Endothelial cell of umbilical vein (primary cell): ENCODE measurements around the gene EIF5B. TPM values are rescaled to one million over a fixed set of nuclear protein-coding genes. Genes with fewer than 3 reads are reported as not detected.
A peak's percentile ranks its signal among the peaks of the same experiment; 100 is the strongest.

ENCODE experiments used
- BruUV-seq: library from RNA; stranded (reverse); fragments of 400-500 nt; replicated peaks from 2 replicates; lab custom pipeline; 2021; lab: Mats Ljungman, UMichigan
- CTCF ChIA-PET: fragments of 300-600, 350-600 bp; sonication (Branson Sonifier 250); formaldehyde crosslinking; loops from one replicate; lab custom pipeline; 2021; ENCODE audit warnings: antibody characterized with exemption, inconsistent platforms; lab: Charles Lee
- POLR2A ChIA-PET: fragments of 300-600, 350-600 bp; sonication (Branson Sonifier 250); formaldehyde crosslinking; loops from one replicate; lab custom pipeline; 2021; ENCODE audit warnings: antibody characterized with exemption, inconsistent platforms; lab: Charles Lee
- DNase-seq: peaks from one replicate; pipeline ENCODE4 v3.0.0-alpha.2; 2011; ENCODE audit warnings: low read depth, low spot score
- FAIRE-seq: peaks from 2 replicates; lab custom pipeline; 2011; peaks lifted over from hg19 to GRCh38; lab: Jason Lieb, UNC
- H2AFZ ChIP-seq: 2 replicates; pipeline ENCODE4 v1.6.0; 2012; ENCODE audit warnings: low read depth, low read length, control low read depth, inconsistent platforms
- H3K27ac ChIP-seq: 2 replicates; pipeline ENCODE4 v1.5.1; 2011; ENCODE audit warnings: low read depth, mild to moderate bottlenecking, control low read depth, low read length, moderate library complexity; ENCODE audit not compliant: insufficient read depth
- H3K27me3 ChIP-seq, 2 experiments: 2 replicates each; pipeline versions ENCODE4 v1.6.0 to v1.6.1; 2011; ENCODE audit warnings: low read length in 2 of 2, mixed read lengths in 1 of 2; ENCODE audit not compliant: control insufficient read depth in 2 of 2, insufficient read depth in 2 of 2
- H3K36me3 ChIP-seq, 2 experiments: 2 replicates in 1 of 2; 3 replicates in 1 of 2; pipeline ENCODE4 v1.5.1; 2011; ENCODE audit warnings: low read length in 2 of 2, mild to moderate bottlenecking in 1 of 2, moderate library complexity in 1 of 2; ENCODE audit not compliant: control insufficient read depth in 2 of 2, insufficient read depth in 2 of 2; ENCODE audit errors: extremely low read depth in 1 of 2
- H3K4me1 ChIP-seq: 3 replicates; pipeline ENCODE4 v1.5.1; 2011; ENCODE audit warnings: mild to moderate bottlenecking, low read length; ENCODE audit not compliant: control insufficient read depth, insufficient read depth; ENCODE audit errors: extremely low read depth
- H3K4me2 ChIP-seq: 2 replicates; pipeline ENCODE4 v1.6.1; 2011; ENCODE audit warnings: low read length, control low read depth, mixed read lengths; ENCODE audit not compliant: insufficient read depth
- H3K4me3 ChIP-seq, 3 experiments: fragments of 200-600 bp in 1 of 3; sonication (generic), shearing (Covaris generic) in 1 of 3; replicated peaks in 1 of 3; 2 replicates each; pipeline ENCODE4 v1.5.1; 2011 to 2016; ENCODE audit warnings: control low read depth in 3 of 3, low read length in 3 of 3, mild to moderate bottlenecking in 2 of 3, inconsistent platforms in 1 of 3, low read depth in 1 of 3, moderate library complexity in 1 of 3; ENCODE audit not compliant: insufficient read depth in 1 of 3
- H3K79me2 ChIP-seq: 2 replicates; pipeline ENCODE4 v1.6.0; 2012; ENCODE audit warnings: low read length, inconsistent platforms; ENCODE audit not compliant: control insufficient read depth, insufficient read depth
- H3K9ac ChIP-seq: replicated peaks from 2 replicates; pipeline ENCODE3; 2011; ENCODE audit warnings: low read length, control low read depth; ENCODE audit not compliant: insufficient read depth; ENCODE audit errors: extremely low read depth
- H3K9me1 ChIP-seq: replicated peaks from 3 replicates; pipeline ENCODE4 v1.6.0; 2011; ENCODE audit warnings: mild to moderate bottlenecking, low read length; ENCODE audit not compliant: control insufficient read depth, insufficient read depth; ENCODE audit errors: extremely low read depth
- H3K9me3 ChIP-seq: replicated peaks from 2 replicates; pipeline ENCODE4 v1.5.1; 2012; ENCODE audit warnings: low read length, inconsistent platforms; ENCODE audit not compliant: control insufficient read depth, insufficient read depth
- H4K20me1 ChIP-seq: replicated peaks from 2 replicates; pipeline ENCODE3; 2011; ENCODE audit warnings: mild to moderate bottlenecking, low read length; ENCODE audit not compliant: control insufficient read depth, insufficient read depth; ENCODE audit errors: extremely low read depth
- EZH2 ChIP-seq: IDR thresholded peaks from 2 replicates; pipeline ENCODE4 v1.6.1; 2012; ENCODE audit warnings: borderline replicate concordance, low read depth, mild to moderate bottlenecking, moderate library complexity, low read length, inconsistent platforms; ENCODE audit not compliant: severe bottlenecking
- FOS ChIP-seq: IDR thresholded peaks from 2 replicates; pipeline ENCODE4 v1.6.1; 2011; ENCODE audit warnings: mild to moderate bottlenecking, low read length, moderate library complexity, borderline replicate concordance; ENCODE audit not compliant: insufficient read depth
- GATA2 ChIP-seq: IDR thresholded peaks from 2 replicates; pipeline ENCODE4 v1.7.0; 2011; ENCODE audit warnings: low read depth, mild to moderate bottlenecking, moderate library complexity, mixed read lengths, low read length; ENCODE audit not compliant: insufficient read length, insufficient read depth
- JUN ChIP-seq: IDR thresholded peaks from 2 replicates; pipeline ENCODE4 v1.6.1; 2011; ENCODE audit warnings: borderline replicate concordance, low read depth; ENCODE audit not compliant: insufficient read length, insufficient read depth
- MAX ChIP-seq: IDR thresholded peaks from 2 replicates; pipeline ENCODE4 v1.6.1; 2011; ENCODE audit not compliant: insufficient read depth, insufficient read length
- MYC ChIP-seq: IDR thresholded peaks from one replicate; pipeline ENCODE4 v1.6.1; 2011; ENCODE audit warnings: mild to moderate bottlenecking, low read depth, low read length
- POLR2A ChIP-seq: IDR thresholded peaks from 2 replicates; pipeline ENCODE4 v1.6.1; 2012; ENCODE audit warnings: low read depth, mild to moderate bottlenecking, control low read depth, low read length
- POLR2AphosphoS5 ChIP-seq: IDR thresholded peaks from 2 replicates; pipeline ENCODE4 v1.6.1; 2012; ENCODE audit warnings: low read depth, mild to moderate bottlenecking, control low read depth, low read length, moderate library complexity; ENCODE audit not compliant: insufficient read depth
- dilution Hi-C: fragments of 300-500 bp; cut with MboI; formaldehyde crosslinking; loops from one replicate; pipeline ENCODE4 v1.15.0; 2019; ENCODE audit warnings: low sequenced_read_pairs; ENCODE audit not compliant: extremely low pct_ligation_motif_present
- intact Hi-C: fragments of 100-400 bp; cut with micrococcal nuclease; formaldehyde crosslinking; loops from one replicate; pipeline ENCODE4 v1.10.0; 2022
- polyA plus RNA-seq, 4 experiments: library from polyadenylated mRNA; depleted of rRNA in 3 of 4; stranded (reverse) in 3 of 4; unstranded in 1 of 4; fragments of >200 nt; gene quantifications; 2 replicates each; pipeline versions ENCODE4 v1.2.1 to v1.2.3, GENCODE V29; 2011 to 2012; ENCODE audit warnings: missing spikeins in 1 of 4
- total RNA-seq: library from RNA; stranded (reverse); gene quantifications from 2 replicates; pipeline ENCODE4 v1.2.3, GENCODE V29; 2021
- TF ChIP-seq, protein P1 (sequence below), 2 donors: IDR thresholded peaks; 1 replicate in 1 of 2; 2 replicates in 1 of 2; pipeline ENCODE4 v1.5.1; 2011; ENCODE audit warnings: low read length in 2 of 2, mild to moderate bottlenecking in 2 of 2, moderate library complexity in 2 of 2, control low read depth in 1 of 2, inconsistent platforms in 1 of 2, low read depth in 1 of 2; ENCODE audit not compliant: insufficient read depth in 1 of 2; ENCODE audit errors: extremely low read depth in 1 of 2

EIF5B gene
- total and polyA plus RNA-seq, 2 donors (not counting 3 experiments of a cell fraction or from before 2014, with no cell fraction given), result 10.1 to 54.5 TPM

GRCh38 chr2:99404797-99405669 lies 67.8 kb downstream of the EIF5B start:
- H3K27ac ChIP-seq, result no peak overlapping the region
- peaks cover 20 to 32% of the 10 kb centered on the region in 2 experiments for H3K36me3 ChIP-seq
- H3K4me2 ChIP-seq, result no peak overlapping the region
- BruUV-seq, result no TSS peak
- no peak overlapping the region for H3K4me3 ChIP-seq
- FAIRE-seq (no peak), DNase-seq (no peak)
- ChIA-PET CTCF (interaction anchor here (1.2 kb wide), 1 partner anchor 31 kb away, joined by 4 read pairs; no protein-coding TSS in a partner anchor), POLR2A (no interaction called here)
- H3K9me1 ChIP-seq, result no peaks in the 10 kb centered on the region
- no peaks in the 10 kb centered on the region for H3K9me3 ChIP-seq
- TF ChIP-seq POLR2A (peak; percentile 36), JUN (no peak)
- H3K79me2 ChIP-seq, result no peaks in the 10 kb centered on the region
- intact Hi-C loops, result loop anchor here (5.0 kb wide), 1 partner anchor 87 kb away; the partner anchor contains the start of gene REV1
- H3K27me3 ChIP-seq, result no peaks in the 10 kb centered on the region
- dilution Hi-C loops, result no loop called here
- H3K4me1 ChIP-seq, result no peaks in the 10 kb centered on the region
- no peak overlapping the region for H2AFZ ChIP-seq
- H3K9ac ChIP-seq, result no peak overlapping the region
- no peaks in the 10 kb centered on the region for H4K20me1 ChIP-seq

- no peak for FAIRE-seq
- H3K79me2 ChIP-seq, result no peaks in the 10 kb centered on the region
- no peaks in the 10 kb centered on the region for H3K27me3 ChIP-seq
- no peak overlapping the region for H2AFZ ChIP-seq
- intact Hi-C loops (loop anchor here (5.0 kb wide), 1 partner anchor 86 kb away; the partner anchor contains the start of gene REV1), dilution Hi-C loops (no loop called here)
- H3K4me2 ChIP-seq, result no peak overlapping the region
- H3K9ac ChIP-seq, result no peak overlapping the region
- H3K36me3 ChIP-seq, result peaks cover 19 to 33% of the 10 kb centered on the region in 2 experiments
- ChIA-PET POLR2A (no interaction called here), CTCF (interaction anchor here (1.2 kb wide), 1 partner anchor 32 kb away, joined by 4 read pairs; no protein-coding TSS in a partner anchor)
- H3K4me3 ChIP-seq, result no peak overlapping the region
- no peaks in the 10 kb centered on the region for H3K9me1 ChIP-seq
- no peak for TF ChIP-seq POLR2A
- TF ChIP-seq, protein P1, sequence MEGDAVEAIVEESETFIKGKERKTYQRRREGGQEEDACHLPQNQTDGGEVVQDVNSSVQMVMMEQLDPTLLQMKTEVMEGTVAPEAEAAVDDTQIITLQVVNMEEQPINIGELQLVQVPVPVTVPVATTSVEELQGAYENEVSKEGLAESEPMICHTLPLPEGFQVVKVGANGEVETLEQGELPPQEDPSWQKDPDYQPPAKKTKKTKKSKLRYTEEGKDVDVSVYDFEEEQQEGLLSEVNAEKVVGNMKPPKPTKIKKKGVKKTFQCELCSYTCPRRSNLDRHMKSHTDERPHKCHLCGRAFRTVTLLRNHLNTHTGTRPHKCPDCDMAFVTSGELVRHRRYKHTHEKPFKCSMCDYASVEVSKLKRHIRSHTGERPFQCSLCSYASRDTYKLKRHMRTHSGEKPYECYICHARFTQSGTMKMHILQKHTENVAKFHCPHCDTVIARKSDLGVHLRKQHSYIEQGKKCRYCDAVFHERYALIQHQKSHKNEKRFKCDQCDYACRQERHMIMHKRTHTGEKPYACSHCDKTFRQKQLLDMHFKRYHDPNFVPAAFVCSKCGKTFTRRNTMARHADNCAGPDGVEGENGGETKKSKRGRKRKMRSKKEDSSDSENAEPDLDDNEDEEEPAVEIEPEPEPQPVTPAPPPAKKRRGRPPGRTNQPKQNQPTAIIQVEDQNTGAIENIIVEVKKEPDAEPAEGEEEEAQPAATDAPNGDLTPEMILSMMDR (IDR thresholded peaks at IDR 0.05; ENCODE audit: extremely low read depth in 1 of 2, insufficient read depth in 1 of 2, low read depth in 1 of 2, low read length in 2 of 2), result no peak
- TF ChIP-seq MAX, result no peak
- TF ChIP-seq MYC, result no peak
- no peak for TF ChIP-seq POLR2AphosphoS5
- no peak for TF ChIP-seq JUN
- no peak for TF ChIP-seq EZH2
- no peak for TF ChIP-seq FOS
- no peak for TF ChIP-seq GATA2
- no peak overlapping the region for H3K27ac ChIP-seq
- H4K20me1 ChIP-seq, result no peaks in the 10 kb centered on the region
- no TSS peak for BruUV-seq
- DNase-seq, result no peak
- no peaks in the 10 kb centered on the region for H3K9me3 ChIP-seq
- no peaks in the 10 kb centered on the region for H3K4me1 ChIP-seq
These were observed 68.9 kb downstream of the EIF5B start for GRCh38 chr2:99406137-99406536.
